Neuronal stem cell (in vitro differentiated cells): ENCODE data around the gene WWOX.
A peak's percentile ranks its signal among the peaks of the same experiment; 100 is the strongest.

ENCODE experiments used
- DNase-seq: peaks from one replicate; pipeline ENCODE4 v3.0.0-alpha.2; 2013; ENCODE audit warnings: low spot score
- H2AFZ ChIP-seq: one replicate; pipeline ENCODE4 v1.6.1; 2013; ENCODE audit warnings: mild to moderate bottlenecking, low read length, inconsistent platforms
- H2AK5ac ChIP-seq: 2 replicates; pipeline ENCODE4 v1.6.1; 2013; ENCODE audit warnings: low read depth, mild to moderate bottlenecking, inconsistent platforms, low read length, moderate library complexity, mixed read lengths
- H2BK120ac ChIP-seq: 2 replicates; pipeline ENCODE4 v1.6.1; 2013; ENCODE audit warnings: low read depth, mild to moderate bottlenecking, inconsistent platforms, low read length, moderate library complexity, mixed read lengths
- H2BK12ac ChIP-seq: one replicate; pipeline ENCODE4 v1.6.1; 2013; ENCODE audit warnings: low read length, inconsistent platforms
- H2BK15ac ChIP-seq: 2 replicates; pipeline ENCODE4 v1.6.1; 2013; ENCODE audit warnings: mild to moderate bottlenecking, low read length, inconsistent platforms, mixed read lengths
- H2BK5ac ChIP-seq: one replicate; pipeline ENCODE4 v1.6.1; 2013; ENCODE audit warnings: inconsistent platforms, mild to moderate bottlenecking, low read length, moderate library complexity
- H3K14ac ChIP-seq: one replicate; pipeline ENCODE4 v1.6.1; 2013; ENCODE audit warnings: low read length, inconsistent platforms
- H3K18ac ChIP-seq: 2 replicates; pipeline ENCODE4 v1.6.1; 2013; ENCODE audit warnings: low read length, inconsistent platforms
- H3K23ac ChIP-seq: 2 replicates; pipeline ENCODE4 v1.6.1; 2013; ENCODE audit warnings: low read depth, mild to moderate bottlenecking, mixed read lengths, low read length, inconsistent platforms; ENCODE audit not compliant: poor library complexity
- H3K27ac ChIP-seq: replicated peaks from 3 replicates; pipeline ENCODE4 v1.5.1; 2013; ENCODE audit warnings: low read length, inconsistent platforms
- H3K27me3 ChIP-seq, 3 experiments: 2 replicates each; pipeline ENCODE4 v1.6.1; 2013; ENCODE audit warnings: low read length in 3 of 3, mild to moderate bottlenecking in 2 of 3, inconsistent platforms in 1 of 3, low read depth in 1 of 3, mixed read lengths in 1 of 3, moderate library complexity in 1 of 3; ENCODE audit not compliant: control insufficient read depth in 3 of 3, insufficient read depth in 3 of 3
- H3K36me3 ChIP-seq, 2 donors: replicated peaks in 1 of 2; 2 replicates each; pipeline ENCODE4 v1.6.1; 2013; ENCODE audit warnings: low read length in 2 of 2; ENCODE audit not compliant: control insufficient read depth in 2 of 2, insufficient read depth in 2 of 2
- H3K4ac ChIP-seq: 2 replicates; pipeline ENCODE4 v1.6.1; 2013; ENCODE audit warnings: inconsistent platforms, mild to moderate bottlenecking, low read length, moderate library complexity
- H3K4me1 ChIP-seq, 2 donors: 1 replicate in 1 of 2; 2 replicates in 1 of 2; pipeline ENCODE4 v1.6.1; 2013; ENCODE audit warnings: low read length in 2 of 2, low read depth in 1 of 2; ENCODE audit not compliant: control insufficient read depth in 2 of 2, insufficient read depth in 1 of 2
- H3K4me2 ChIP-seq: one replicate; pipeline ENCODE4 v1.6.1; 2013; ENCODE audit warnings: mild to moderate bottlenecking, low read length, inconsistent platforms; ENCODE audit not compliant: insufficient read depth, poor library complexity, severe bottlenecking
- H3K4me3 ChIP-seq, 2 donors: 2 replicates each; pipeline ENCODE4 v1.5.1; 2013; ENCODE audit warnings: low read length in 2 of 2, mild to moderate bottlenecking in 2 of 2, inconsistent platforms in 1 of 2, moderate library complexity in 1 of 2
- H3K79me1 ChIP-seq: one replicate; pipeline ENCODE4 v1.6.1; 2013; ENCODE audit warnings: low read depth, mild to moderate bottlenecking, inconsistent platforms, low read length, moderate library complexity
- H3K9ac ChIP-seq: one replicate; pipeline ENCODE4 v1.6.1; 2013; ENCODE audit warnings: mild to moderate bottlenecking, low read depth, low read length, inconsistent platforms; ENCODE audit not compliant: poor library complexity
- H3K9me3 ChIP-seq, 2 donors: replicated peaks in 1 of 2; 2 replicates each; pipeline versions ENCODE3 to v1.6.1; 2013; ENCODE audit warnings: low read length in 2 of 2, mild to moderate bottlenecking in 2 of 2, inconsistent platforms in 1 of 2, low read depth in 1 of 2, mixed read lengths in 1 of 2, moderate library complexity in 1 of 2; ENCODE audit not compliant: control insufficient read depth in 2 of 2, insufficient read depth in 1 of 2
- H4K8ac ChIP-seq: one replicate; pipeline ENCODE4 v1.6.1; 2013; ENCODE audit warnings: low read depth, mild to moderate bottlenecking, inconsistent platforms, low read length, moderate library complexity
- H4K91ac ChIP-seq: one replicate; pipeline ENCODE4 v1.6.1; 2013; ENCODE audit warnings: low read length, low read depth, mild to moderate bottlenecking, inconsistent platforms; ENCODE audit not compliant: poor library complexity
- WGBS, 2 donors: extraction: QIAGEN DNeasy Blood & Tissue Kit; methylation state at CpG; one replicate each; pipeline ENCODE4 v1.1.7; 2013; ENCODE audit warnings: missing lambda C conversion rate in 2 of 2, mixed read lengths in 1 of 2; ENCODE audit not compliant: insufficient read length in 2 of 2, insufficient replicate concordance in 1 of 2; ENCODE audit errors: extremely low coverage in 2 of 2; 5-methylcytosine and 5-hydroxymethylcytosine counted together

WWOX gene

DNA sequence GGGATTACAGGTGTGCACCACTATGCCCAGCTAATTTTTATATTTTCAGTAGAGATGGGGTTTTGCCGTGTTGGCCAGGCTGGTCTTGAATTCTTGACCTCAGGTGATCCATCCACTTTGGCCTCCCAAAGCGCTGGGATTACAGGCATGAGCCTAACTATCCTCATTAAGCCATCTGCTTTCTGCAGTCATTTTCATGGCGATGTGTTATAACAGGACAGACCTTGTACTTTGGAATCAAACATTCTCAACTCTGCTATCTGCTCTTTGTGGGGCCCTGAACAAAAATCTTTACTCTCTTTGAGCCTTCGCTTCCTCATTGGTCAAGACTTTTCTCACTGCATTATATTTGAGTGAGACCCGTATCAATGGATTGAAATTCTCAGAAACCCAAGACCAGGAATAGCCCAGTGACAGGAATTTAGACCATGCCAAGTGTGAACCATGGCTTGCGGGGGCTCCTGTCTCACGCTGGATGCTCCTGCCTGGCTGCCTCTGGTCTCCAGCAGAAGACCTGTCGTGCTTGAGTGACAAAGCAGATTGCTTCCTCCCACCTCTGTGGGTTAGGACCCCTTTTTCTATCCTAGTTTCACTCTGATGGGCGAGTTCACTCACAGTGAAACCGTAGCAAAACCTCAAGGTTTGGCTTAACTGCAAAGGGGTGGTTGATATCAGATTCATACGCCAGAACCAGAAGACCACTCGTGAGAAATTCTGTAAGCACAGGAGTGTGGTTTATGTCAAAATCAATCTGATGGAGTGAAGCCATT lies 982.0 kb downstream of the WWOX start:
- Histone ChIP-seq H2AFZ (no peak overlapping the region), H3K27ac (no peak overlapping the region), H3K9ac (no peak overlapping the region), H3K9me3 (no peaks in the 10 kb centered on the region), H2BK5ac (no peak overlapping the region), H3K4me3 (no peak overlapping the region), H2BK15ac (no peak overlapping the region), H2AK5ac (no peak overlapping the region), H3K18ac (no peak overlapping the region), H4K91ac (no peak overlapping the region), H3K4ac (no peak overlapping the region), H4K8ac (no peak overlapping the region), H2BK120ac (no peak overlapping the region), H3K14ac (no peak overlapping the region), H3K4me2 (no peak overlapping the region), H3K23ac (no peak overlapping the region), H3K4me1 (peaks cover 0 to 10% of the 10 kb centered on the region in 2 donors), H3K27me3 (no peaks in the 10 kb centered on the region), H3K36me3 (no peaks in the 10 kb centered on the region), H3K79me1 (no peaks in the 10 kb centered on the region), H2BK12ac (no peak overlapping the region)
- DNase-seq: no peak
- WGBS, 2 donors: no CpG with 5 or more reads among the region's 12 CpGs

DNA sequence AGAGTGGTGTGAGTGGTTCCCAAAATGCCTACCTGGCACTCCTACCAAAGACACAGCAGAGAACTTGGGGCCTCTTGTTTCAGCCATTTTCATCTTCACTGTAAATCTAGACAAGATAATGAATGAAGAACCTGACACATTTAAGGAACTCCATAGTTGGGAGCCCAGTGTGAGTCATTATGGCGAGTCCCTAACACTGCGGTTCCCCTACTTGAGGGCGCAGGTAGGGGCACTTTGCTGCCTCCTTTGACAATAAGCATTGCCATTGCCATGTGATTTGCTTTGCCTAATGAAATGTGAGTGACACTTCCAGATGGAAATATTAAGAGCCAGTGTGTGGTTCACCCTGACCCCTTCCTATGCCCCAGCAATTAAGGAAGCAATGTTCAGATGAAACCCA lies 983.5 kb downstream of the WWOX start:
- H2BK120ac ChIP-seq: no peak overlapping the region
- DNase-seq: no peak
- H3K27me3 ChIP-seq: no peaks in the 10 kb centered on the region
- H3K4me3 ChIP-seq: no peak overlapping the region
- no peak overlapping the region for H3K18ac ChIP-seq
- no peak overlapping the region for H3K14ac ChIP-seq
- no CpG with 5 or more reads among the region's 3 CpGs for WGBS, 2 donors
- H3K27ac ChIP-seq: no peak overlapping the region
- H4K8ac ChIP-seq: no peak overlapping the region
- H3K4me1 ChIP-seq: peaks cover 0 to 10% of the 10 kb centered on the region in 2 donors
- H2BK5ac ChIP-seq: no peak overlapping the region
- no peak overlapping the region for H2BK12ac ChIP-seq
- no peaks in the 10 kb centered on the region for H3K36me3 ChIP-seq
- H4K91ac ChIP-seq: no peak overlapping the region
- H2BK15ac ChIP-seq: no peak overlapping the region
- no peak overlapping the region for H3K4me2 ChIP-seq
- no peak overlapping the region for H3K4ac ChIP-seq
- no peaks in the 10 kb centered on the region for H3K9me3 ChIP-seq
- no peak overlapping the region for H3K9ac ChIP-seq
- H2AK5ac ChIP-seq: no peak overlapping the region
- no peak overlapping the region for H3K23ac ChIP-seq
- peak overlapping the region; percentile 91 for H2AFZ ChIP-seq
- peaks cover 2% of the 10 kb centered on the region for H3K79me1 ChIP-seq

DNA sequence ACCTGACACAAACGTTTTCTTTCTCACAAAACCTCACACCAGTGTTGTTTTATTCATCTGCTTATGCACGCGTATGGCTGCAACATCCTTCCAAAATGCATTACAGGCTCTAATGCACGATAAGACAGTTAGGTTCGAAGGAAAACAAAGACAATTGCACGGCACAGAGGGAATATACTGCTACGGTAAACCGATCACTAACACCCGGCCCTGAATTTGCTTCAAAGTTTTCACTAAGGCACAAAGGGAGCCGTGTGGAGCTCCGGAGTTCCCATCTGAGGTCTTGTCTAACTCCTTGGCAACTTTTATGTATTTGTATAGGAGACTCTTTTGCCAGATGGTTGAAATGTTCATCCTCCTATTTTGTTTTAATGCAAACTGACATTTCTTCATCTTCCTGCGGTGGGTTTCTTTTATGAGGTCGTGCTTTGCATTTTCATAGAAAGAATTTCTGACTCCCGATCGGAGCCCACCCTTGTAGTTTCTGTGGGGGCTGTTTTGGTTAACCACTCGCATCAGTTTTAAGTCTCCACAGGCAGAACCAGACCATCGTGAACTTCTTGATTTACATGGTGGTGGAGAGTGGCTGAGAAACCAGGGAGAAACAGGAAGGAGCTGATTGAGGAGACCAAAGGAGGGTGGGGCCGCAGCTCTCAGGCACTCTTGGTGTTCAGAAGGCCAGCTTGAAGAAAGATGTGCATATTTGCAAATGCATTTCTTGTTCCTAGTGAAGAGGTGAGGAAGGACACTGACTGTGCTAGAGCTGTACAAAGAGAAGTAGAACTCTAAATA lies 984.2 kb downstream of the WWOX start:
- no peaks in the 10 kb centered on the region for H3K36me3 ChIP-seq
- H3K18ac ChIP-seq: no peak overlapping the region
- H2BK15ac ChIP-seq: no peak overlapping the region
- no peak overlapping the region for H3K4me3 ChIP-seq
- H3K14ac ChIP-seq: no peak overlapping the region
- no peak overlapping the region for H3K4ac ChIP-seq
- no peaks in the 10 kb centered on the region for H3K27me3 ChIP-seq
- H4K8ac ChIP-seq: no peak overlapping the region
- H2BK120ac ChIP-seq: no peak overlapping the region
- no peak overlapping the region for H3K27ac ChIP-seq
- H3K4me1 ChIP-seq: peaks cover 0 to 10% of the 10 kb centered on the region in 2 donors
- H3K4me2 ChIP-seq: no peak overlapping the region
- no peak overlapping the region for H3K23ac ChIP-seq
- no peak overlapping the region for H3K9ac ChIP-seq
- H2AK5ac ChIP-seq: no peak overlapping the region
- no peaks in the 10 kb centered on the region for H3K9me3 ChIP-seq
- H2AFZ ChIP-seq: peak overlapping the region; percentile 91
- H4K91ac ChIP-seq: no peak overlapping the region
- WGBS, 2 donors: no CpG with 5 or more reads among the region's 18 CpGs
- no peak overlapping the region for H2BK12ac ChIP-seq
- no peak overlapping the region for H2BK5ac ChIP-seq
- no peak for DNase-seq
- peaks cover 2% of the 10 kb centered on the region for H3K79me1 ChIP-seq

DNA sequence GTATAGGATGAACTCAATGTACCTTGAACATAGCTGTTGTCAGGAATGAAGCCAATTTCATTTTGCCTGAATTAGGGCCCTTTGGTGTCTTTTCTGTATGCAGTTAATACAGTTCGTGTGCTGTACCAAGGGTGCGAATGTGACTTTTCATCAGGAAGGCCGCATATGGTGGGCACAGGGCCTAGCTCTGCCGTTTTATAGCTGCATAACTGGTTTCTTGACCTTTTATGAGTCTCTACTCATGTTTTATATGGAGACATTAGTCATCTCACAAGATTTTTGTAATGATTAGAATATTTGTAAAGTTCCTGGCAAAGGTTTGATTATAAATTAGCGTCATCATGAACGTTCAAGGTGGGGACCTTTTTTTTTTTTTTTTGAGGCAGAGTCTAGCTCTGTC lies 989.5 kb downstream of the WWOX start:
- no peak overlapping the region for H3K18ac ChIP-seq
- H2AFZ ChIP-seq: no peak overlapping the region
- peaks cover 2% of the 10 kb centered on the region for H3K79me1 ChIP-seq
- no peak overlapping the region for H3K4me2 ChIP-seq
- H3K9me3 ChIP-seq: no peaks in the 10 kb centered on the region
- no peak overlapping the region for H2BK12ac ChIP-seq
- no peak overlapping the region for H4K91ac ChIP-seq
- no peak overlapping the region for H2AK5ac ChIP-seq
- no CpG with 5 or more reads among the region's 6 CpGs for WGBS, 2 donors
- H2BK120ac ChIP-seq: no peak overlapping the region
- H3K27me3 ChIP-seq: no peaks in the 10 kb centered on the region
- no peak overlapping the region for H3K9ac ChIP-seq
- no peak overlapping the region for H2BK15ac ChIP-seq
- no peak overlapping the region for H4K8ac ChIP-seq
- no peak overlapping the region for H2BK5ac ChIP-seq
- DNase-seq: no peak
- peaks cover 0 to 2% of the 10 kb centered on the region in 2 donors for H3K4me1 ChIP-seq
- no peak overlapping the region for H3K23ac ChIP-seq
- H3K4ac ChIP-seq: no peak overlapping the region
- H3K36me3 ChIP-seq: no peaks in the 10 kb centered on the region
- H3K14ac ChIP-seq: no peak overlapping the region
- no peak overlapping the region for H3K27ac ChIP-seq
- no peak overlapping the region for H3K4me3 ChIP-seq
